ENCODE data around the gene TLK1.
"Not testable (repeated sequence)": the region's sequence is repeated elsewhere in the genome, so short reads cannot be mapped to it uniquely, and the experiment has no call there.

TLK1 gene

DNA sequence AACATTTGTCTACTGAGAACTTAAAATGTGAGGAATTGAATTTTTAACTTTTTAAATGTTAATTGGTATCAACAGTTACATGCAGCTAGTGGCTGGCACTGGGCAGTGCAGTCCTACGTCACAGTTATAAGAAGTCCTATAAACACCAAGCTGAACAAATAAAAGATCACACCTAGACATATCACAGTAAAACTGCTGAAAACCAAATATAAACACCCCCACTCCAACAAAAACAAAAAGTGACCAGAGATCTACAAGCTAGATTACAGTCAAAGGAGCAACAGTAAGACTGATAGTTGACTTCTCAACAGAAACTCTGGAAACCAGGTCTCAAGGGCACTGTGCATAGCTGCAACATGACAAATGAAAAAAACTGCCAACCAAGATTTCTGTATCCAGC is 19.4 kb downstream of the TLK1 start:
- no peak for DNase-seq

DNA sequence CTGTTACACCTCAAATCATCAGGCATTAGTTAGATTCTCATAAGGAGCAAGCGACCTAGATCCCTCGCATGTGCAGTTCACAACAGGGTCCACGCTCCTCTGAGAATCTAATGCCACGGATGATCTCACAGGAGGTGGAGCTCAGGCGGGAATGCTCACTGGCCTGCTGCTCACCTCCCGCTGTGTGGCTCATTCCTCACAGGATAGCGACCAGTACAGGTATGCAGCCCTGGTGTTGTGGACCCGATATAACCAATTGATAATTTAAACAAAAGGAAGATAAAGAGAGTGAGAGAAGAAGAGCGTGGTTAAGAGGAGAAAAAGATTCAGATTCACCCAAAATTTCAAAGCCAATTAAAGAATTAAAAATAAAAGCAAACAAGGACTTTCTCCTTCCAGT is 20.8 kb downstream of the TLK1 start:
- DNase-seq: no peak

DNA sequence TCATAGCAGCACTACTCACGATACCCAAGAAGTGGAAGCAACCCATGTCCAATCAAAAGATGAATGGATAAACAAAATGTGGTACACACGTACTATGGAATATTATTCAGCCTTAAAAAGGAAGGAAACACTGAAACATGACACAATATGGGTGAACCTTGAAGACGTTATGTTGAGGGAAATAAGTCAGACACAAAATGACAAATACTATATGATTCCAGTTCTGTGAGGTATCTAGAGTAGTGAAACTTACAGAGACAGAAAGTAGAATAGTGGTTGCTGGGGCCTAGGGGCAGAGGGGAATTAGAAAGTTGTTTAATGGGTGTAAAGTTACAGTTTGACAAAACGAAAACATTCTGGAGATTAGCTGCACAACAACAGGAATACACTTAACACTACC is 24.7 kb downstream of the TLK1 start:
- DNase-seq: no peak

DNA sequence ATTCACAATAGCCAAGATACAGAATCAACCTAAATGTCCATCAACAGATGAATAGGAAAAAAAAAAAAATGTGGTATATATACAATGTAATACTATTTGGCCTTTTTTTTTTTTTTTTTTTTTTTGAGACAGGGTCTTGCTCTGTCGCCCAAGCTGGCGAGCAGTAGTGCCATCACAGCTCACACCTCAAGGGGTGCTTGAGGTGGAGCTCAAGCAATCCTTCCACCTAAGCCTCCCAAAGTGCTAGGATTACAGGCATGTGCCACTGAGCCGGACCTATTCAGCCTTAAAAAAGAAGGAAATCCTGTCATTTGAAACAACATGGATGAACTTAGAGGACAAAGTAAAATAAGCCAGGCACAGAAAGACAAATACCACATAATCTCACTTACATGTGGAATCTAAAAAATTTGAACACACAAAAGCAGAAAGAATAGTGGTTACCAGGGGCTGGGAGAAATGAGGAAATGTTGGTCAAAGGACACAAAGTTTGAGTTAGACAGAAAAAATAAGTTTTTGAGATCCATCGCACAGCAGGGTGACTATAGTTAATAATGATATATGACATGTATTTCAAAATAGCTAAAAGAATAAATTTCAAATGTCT is 26.0 kb downstream of the TLK1 start:
- no peak for DNase-seq

DNA sequence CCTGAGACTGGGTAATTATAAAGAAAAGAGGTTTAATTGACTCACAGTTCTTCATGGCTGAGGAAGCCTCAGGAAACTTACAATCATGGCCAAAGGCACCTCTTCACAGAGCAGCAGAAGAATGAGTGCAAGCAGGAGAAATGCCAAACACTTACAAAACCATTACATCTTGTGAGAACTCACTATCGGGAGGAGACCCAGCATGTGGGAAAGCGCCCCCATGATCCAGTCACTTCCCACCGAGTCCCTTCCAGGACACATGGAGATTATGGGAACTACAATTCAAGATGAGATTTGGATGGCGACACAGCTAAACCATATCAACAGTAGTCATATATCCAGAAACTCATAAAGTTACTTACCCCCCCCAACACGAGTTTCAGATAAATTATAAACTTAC is 28.6 kb downstream of the TLK1 start:
- DNase-seq: no peak

DNA sequence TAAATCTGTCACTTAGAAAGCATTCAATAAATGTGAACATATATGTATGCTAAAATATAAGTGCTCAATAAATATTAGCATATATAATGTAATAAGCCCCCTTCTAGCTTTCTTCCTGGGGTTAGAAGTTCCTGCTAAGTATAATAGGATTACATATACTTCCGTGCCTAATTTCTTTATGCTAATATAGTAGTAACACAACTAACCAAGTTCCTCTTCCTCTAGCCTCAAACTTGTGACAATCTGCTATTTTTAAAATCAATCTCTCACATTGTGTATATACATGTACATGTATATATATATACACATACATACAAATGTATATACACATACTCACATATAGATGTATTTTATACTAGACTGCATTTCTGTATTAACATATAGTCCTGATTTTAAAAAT is 32.2 kb downstream of the TLK1 start:
- no peak for DNase-seq

DNA sequence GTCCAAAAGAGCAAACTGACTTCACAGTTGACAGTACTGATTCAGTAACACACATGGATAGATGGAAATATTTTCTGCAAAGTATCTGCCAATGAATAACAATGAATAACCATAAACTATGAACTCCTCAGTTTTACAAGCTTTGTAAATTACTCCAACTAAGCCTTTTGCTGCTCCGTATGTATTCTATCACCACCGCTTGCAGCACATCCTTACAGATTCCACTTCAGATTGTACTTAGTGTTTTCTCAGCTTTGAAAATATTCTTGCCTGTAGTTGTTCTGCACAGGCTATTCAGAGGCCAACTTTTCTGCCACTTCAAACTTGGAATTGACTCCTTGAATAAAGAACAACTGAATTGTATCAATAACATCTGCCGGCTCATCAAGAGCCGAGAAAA is 36.2 kb downstream of the TLK1 start:
- DNase-seq: peak; percentile 74

DNA sequence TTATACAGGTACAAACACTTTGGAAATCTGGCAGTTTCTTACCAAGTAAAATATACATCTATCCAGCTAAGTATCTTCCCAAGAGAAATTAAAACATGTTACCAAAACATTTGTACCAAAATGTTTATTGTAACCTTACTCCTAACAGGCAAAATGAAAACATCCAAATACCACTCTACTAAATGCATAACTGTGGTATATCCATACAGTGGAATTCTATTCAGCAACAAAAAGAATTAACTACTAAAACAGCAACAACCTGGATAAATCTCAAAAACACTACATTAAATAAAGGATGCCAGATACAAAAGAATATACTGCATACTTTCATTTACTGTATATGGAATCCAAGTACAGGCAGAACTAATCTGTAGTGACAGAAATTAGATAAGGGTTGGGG is 51.1 kb downstream of the TLK1 start:
- DNase-seq: no peak

DNA sequence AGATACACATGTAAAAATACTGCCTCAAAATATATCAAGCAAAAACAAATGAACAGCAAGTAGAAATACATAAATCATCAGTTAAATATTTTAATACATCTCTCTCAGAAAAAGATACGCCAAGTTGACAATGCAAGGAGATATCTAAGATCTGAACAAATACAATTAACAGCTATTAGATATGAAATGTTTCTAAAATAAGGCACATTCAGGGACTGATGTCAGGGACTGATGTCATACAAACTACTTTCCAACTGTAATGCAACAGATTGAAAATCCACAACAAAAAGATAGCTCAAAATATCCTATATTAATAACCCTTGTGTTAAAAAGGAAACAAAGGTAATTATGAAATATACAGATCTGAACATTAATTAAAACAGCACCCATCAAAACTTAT is 51.7 kb downstream of the TLK1 start:
- DNase-seq: no peak

DNA sequence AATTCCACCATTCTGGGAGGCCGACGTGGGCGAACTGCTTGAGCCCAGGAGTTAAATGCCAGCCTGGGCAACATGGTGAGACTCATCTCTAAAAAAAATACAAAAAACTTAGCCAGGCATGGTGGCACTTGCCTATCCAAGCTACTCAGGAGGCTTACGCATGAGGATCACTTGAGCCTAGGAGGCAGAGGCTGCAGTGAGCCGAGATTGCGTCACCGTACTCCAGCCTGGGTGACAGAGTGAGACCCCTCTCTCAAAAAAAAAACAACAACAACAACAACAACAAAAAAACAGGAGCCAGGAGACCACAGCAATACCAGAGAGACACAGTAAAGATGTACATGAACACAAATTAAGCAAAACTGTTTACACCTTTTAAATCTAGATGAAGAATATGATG is 52.9 kb downstream of the TLK1 start:
- no peak for DNase-seq

DNA sequence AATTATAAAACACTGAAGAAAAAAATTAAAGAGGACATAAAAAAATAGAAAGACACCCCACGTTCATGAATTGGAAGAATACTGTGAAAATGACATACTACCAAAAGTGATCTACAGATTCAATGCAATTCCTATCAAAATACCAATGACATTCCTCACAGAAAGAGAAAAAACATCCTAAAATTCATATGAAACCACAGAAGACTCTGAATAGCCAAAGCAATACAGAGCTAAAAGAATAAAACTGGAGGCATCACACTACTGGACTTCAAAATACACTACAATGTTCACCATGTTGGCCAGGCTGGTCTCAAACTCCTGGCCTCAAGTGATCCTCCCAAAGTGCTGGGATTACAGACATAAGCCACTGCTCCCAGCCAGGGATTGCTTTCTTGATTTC is 56.3 kb downstream of the TLK1 start:
- no peak for DNase-seq

DNA sequence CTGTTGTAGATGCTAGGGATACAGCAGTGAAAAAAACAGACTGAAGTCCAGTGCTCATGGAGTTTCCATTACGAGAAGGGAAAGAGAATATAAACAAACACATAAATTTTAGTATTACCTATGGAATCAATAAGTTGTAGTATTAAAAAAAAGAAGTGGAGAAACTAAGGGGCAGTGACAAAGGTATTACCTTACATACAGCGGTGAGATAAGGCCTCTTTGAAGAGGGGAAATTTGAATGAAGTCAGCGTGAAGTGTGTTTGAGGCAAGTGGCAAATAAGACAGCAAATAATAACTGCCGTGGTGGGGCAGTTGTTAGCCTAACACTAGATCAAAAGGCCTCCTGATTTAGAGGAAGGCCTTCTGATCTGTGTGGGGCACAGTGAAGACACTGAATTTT is 57.9 kb downstream of the TLK1 start:
- peak; percentile 96 for DNase-seq

DNA sequence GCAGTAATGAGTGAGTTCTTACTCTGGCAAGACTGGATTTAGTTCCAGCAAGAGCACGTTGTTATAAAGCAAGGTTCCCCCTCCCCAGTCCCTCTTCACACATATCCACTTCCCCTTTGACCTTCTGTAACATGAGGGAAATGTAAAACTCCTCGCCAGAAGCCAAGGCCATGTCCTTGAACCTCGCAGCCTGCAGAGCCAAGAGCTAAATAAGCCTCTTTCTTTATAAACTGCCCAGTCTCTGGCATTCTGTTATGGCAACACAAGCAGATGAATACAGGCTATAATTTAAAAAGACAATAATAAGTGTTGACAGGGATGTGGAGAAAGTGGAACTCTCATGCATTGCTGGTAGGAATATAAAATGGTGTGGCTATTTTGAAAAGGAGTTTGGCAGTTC is 60.3 kb downstream of the TLK1 start:
- DNase-seq: no peak

DNA sequence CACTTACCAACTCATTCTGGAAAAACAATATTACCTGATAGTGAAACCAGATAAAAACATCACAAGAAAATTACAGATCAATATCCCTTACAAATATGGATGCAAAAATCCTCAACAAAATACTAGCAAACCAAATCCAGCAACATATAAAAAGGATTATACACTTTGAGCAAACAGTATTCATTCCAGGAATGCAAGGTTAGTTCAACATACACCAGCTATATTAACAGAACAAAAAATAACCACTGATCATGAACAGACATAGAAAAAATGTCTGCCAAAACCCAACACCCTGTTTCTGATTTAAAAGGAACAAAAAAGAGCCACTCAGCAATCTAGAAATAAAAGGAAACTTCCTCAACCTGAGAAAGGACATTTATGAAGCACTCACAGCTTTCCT is 62.1 kb downstream of the TLK1 start:
- no peak for DNase-seq

DNA sequence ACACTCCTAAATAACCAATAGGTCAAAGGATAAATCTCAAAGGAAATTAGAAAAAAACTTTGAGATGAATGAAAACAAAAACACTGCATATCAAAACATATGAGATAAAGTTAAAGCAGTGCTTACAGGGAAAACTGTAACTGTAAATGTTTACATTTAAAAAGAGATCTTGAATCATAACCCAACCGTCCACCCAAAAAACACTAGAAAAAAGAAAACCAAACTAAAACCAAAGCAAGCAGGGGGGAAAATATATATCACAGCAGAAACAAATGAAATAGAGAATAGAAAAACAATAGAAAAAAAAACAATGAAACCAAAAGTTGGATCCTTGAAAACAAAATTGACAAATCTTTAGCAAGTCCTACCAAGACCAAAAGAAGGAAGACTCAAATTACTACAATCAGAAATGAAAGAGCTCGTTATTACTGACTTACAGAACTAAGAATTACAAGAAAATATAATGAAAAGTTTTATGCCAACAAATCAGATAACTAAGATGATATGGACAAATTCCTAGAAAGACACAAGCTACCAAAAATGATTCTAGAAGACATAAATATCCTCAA is 65.6 kb downstream of the TLK1 start:
- DNase-seq: no peak

DNA sequence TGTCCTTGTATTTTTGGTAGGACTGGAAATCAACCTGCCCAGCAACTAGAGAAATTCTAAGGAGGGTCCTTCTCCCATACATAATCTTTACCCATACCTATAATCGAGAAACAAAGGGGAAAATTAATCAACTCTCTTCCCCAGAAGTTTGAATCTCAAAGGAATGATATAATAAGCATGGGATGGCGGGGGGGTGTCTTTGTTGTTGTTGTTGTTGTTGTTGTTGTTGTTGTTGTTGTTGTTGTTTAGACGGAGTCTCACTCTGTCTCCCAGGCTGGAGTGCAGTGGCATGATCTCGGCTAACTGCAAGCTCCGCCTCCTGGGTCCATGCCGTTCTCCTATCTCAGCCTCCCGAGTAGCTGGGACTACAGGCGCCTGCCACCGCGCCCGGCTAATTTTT is 69.2 kb downstream of the TLK1 start:
- DNase-seq: not testable (repeated sequence)

DNA sequence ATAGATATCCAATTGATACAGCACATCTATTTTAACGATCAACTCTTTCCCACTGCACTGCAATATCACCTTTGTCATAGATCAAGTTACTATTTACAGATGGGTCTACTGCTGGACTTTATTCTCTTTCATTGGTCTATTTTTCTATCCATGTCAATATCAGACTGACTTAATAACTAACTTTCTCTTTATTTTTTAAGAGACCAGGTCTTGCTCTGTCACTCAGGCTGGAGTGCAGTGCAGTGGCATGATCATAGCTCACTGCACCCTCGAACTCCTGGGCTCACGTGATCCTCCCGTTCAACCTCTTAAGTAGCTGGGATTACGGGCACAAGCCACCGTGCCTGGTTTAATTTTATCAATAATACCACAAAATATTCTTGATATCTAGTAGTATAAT is 71.2 kb downstream of the TLK1 start:
- DNase-seq: peak; percentile 44

DNA sequence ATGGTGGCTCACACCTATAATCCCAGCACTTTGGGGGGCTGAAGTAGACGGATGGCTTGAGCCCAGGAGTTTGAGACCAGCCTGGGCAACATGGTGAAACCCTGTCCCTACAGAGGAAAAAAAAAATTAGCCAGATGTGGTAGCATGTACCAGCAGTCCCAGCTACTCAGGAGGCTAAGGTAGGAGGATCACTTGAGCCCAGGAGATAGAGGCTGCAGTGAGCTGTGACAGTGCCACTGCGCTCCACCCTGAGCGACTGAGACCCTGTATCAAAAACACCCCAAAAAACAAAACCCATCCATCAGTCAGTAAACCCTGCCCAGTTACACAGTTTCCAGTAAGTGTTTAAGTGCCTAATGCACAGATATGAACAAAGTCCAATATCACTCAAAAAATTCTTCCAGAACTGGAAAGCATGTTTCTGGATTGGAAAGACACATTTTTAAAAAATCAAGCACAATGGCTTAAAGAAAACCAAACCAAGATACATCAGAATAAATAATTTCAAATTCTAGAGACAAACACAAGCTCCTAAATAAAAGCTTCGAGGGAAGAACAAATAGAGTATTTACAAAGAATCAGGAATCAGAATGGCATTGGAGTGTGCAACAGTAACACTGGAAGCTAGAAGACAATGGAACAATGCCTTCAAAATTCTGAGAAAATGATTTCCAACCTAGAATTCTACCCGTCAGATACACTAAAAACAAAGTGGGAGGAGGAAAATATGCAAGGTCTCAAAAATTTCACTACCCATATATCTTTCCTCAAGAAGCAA is 72.4 kb downstream of the TLK1 start:
- DNase-seq: no peak

DNA sequence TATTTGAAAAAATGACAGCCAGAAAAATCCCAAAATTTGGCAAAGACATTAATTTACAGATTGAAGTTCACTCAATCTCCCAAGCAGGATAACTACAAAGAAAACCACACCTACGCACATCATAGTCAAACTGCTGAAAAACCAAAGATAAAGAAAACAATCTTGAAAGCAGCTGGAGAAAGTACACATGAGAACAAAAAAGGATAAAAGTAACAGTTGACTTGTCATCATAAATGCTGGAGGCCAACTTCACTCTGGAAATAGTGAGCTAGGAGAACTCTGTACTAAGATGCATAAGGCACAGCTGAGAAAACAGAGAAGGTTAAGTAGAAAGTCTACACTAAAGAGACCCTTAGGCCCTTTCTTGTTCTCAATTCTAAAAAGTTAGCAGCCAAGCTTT is 73.1 kb downstream of the TLK1 start:
- no peak for DNase-seq

DNA sequence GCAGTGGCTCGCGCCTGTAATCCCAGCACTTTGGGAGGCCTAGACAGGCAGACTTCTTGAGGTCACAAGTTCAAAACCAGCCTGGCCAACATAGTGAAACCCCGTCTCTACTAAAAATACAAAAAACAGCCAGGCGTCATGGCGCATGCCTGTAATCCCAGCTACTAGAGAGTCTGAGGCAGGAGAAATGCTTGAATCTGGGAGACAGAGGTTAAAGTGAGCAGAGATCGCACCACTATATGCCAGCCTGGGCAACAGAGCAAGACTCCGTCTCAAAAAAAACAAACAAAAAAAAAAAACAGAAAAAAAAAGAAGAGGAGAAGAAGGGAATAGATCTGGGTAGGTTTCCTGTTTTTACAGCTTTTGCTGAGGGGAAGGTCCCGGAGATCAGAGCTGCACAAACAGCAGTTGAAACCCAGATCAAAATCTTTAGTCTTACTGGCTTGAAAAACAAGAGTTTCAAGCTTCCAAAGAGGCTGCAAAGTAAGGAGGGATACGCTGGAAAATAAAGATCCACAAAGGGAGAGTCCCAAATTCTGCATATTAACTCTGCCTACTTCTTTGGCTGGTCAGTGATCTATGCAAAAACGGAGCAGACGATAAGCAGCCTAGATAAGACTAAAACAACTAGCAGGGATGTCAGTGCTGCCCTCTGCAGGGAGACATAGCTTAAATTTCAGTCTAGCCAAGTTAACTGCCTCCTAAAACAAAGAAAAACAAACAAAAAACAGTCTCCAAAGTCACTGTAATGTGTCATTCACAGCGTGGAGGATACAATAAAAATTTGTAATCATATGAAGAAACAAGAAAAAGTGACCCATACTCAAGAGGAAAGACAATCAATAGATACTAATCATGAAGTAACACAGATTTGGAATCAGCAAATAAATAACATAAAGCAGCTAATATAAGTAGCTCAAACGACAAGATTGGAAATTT is 74.1 kb downstream of the TLK1 start:
- peak; percentile 54 for DNase-seq

DNA sequence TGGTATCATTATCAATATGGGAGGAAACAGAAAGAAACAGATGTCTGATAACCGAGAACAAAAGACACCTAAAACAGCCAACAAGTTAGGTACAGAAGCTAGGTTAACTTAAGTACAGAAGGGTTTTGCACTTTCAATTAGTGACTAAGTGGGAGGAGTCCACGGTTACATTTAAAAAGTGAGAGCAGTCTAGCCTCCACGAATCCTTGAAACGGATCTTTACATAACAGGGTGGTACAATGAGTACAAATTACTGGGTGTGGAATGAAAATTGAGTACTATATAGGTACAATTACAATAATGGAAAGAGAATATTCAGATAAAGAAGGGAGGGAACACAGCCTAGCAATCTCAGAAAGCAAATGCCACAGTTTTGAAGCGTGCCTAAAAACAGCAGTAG is 76.6 kb downstream of the TLK1 start:
- DNase-seq: peak; percentile 34

DNA sequence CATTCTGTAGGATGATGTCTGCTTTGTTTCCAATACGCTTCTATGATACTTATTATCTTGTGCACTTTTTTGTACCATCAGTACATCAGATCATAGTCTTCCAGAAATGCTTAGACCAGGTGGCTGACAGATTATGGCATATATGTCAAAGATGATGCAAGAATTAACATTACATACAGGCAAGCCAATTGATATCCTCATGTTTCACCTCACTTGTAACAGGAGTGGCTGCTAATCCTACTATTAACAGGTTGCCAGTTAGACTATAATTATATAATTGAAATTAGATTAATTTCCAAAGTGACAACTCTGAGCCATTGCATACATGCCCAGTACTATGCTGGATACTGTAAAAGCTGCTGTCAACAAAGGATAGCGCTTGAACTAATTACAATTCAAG is 77.2 kb downstream of the TLK1 start:
- peak; percentile 27 for DNase-seq

DNA sequence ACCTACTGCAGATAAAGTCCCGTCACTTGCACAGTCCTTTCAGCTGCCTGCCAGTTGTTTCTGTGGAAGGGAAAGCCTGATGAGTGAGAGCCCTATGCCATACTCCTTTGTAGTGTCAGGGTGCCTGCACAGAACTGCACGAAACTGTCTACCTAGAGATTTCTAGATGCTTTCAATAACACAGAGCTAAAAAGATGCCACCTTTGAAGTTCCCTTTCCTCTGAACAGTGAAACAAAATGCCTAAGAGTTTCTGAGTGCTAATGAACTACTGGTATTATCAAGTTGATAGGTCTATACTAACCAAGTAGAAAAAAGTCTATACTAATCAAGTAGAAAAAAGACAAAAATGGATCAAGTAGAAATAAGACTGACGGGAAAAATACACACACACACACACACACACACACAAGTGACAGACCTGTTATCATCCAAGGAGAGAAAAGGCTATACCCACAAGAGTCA is 79.0 kb downstream of the TLK1 start:
- no peak for DNase-seq
